D721Med (cell line): ENCODE measurements around the gene FCRL2.

Experiments used
- DNase-seq: peaks from one replicate; pipeline ENCODE4 v3.0.0; 2011; ENCODE audit warnings: low spot score; ENCODE audit not compliant: insufficient read length
- FAIRE-seq: peaks from 2 replicates; lab custom pipeline; 2011; peaks lifted over from hg19 to GRCh38; lab: Jason Lieb, UNC
- CTCF ChIP-seq: IDR thresholded peaks from 2 replicates; pipeline ENCODE4 v1.5.1; 2012; ENCODE audit warnings: mild to moderate bottlenecking, control low read depth; ENCODE audit not compliant: insufficient read depth; ENCODE audit errors: missing control alignments

The FCRL2 gene

DNA sequence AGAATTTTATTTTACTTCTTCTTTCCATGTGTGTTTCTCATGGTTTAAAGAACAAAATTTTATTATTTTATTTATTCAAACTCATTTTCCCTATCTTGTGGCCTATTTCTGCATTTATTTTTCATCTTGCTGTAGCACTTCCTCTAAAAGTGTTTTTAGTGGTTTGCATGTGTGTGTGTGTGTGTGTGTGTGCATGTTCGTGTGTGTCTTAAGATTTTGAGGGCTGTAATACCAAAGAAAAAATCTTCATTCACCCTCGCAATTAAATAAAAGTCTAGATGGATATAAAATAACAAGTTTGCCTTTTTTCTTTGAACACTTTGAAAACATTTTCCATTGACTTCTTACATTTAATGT is 51.7 kb downstream of the FCRL2 start:
- TF ChIP-seq CTCF = no peak
- FAIRE-seq = no peak
- no peak for DNase-seq

GRCh38 chr1:157724537-157725220 is 52.3 kb downstream of the FCRL2 start:
- no peak for FAIRE-seq
- no peak for TF ChIP-seq CTCF
- DNase-seq = no peak

DNA sequence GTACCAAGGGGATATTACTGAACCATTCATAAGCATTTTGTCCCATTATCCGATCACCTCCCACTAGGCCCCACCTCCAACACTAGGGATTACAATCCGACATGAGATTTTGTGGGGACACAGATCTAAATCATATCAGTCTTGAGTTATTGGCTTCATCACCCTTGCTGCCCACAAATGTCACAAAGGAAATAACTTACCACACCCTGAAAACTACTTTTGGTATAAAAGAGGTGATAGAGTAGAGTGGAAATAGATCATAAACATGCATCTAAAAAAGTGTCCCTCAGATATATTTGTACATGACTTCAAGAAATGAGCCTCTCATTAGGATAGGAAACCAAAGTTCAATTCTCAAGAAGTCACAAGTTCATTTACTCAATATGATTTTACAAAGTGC is 53.8 kb downstream of the FCRL2 start:
- DNase-seq = no peak
- FAIRE-seq = no peak
- TF ChIP-seq CTCF = no peak

- TF ChIP-seq CTCF = no peak
- FAIRE-seq (no peak), DNase-seq (no peak)
These were observed 54.9 kb downstream of the FCRL2 start for GRCh38 chr1:157721985-157722384.

- FAIRE-seq = no peak
- TF ChIP-seq CTCF = no peak
- no peak for DNase-seq
These were observed 61.2 kb downstream of the FCRL2 start for GRCh38 chr1:157715736-157716135.

- no peak for DNase-seq
- TF ChIP-seq CTCF = no peak
- FAIRE-seq = no peak
These were observed 65.1 kb downstream of the FCRL2 start for GRCh38 chr1:157711802-157712201.

DNA sequence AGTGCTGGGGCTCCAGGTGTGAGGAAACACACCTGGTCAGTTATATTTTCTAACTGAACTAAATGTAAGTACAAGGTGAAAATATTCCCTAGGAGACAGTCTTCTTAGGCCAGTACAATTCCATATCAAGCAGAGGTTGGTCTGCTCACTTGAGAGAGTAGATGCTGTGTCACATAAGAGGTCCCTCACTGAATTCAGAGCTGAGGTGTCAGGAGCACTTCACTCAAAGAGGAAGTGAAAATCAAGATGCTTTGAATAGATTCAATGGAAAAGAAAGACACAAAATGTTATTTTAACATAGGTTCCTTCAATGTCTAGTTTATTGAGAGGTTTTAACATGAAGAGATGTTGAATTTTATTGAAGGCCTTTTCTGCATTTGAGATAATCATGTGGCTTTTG is 72.1 kb downstream of the FCRL2 start:
- FAIRE-seq = no peak
- DNase-seq = no peak
- no peak for TF ChIP-seq CTCF
